Measurements from ENCODE around the gene NLGN2. TPM values are rescaled to one million over a fixed set of nuclear protein-coding genes. Genes with fewer than 3 reads are reported as not detected.

The NLGN2 gene
- polyA plus RNA-seq, 3 donors: 0.55 TPM; not detected in 2

DNA sequence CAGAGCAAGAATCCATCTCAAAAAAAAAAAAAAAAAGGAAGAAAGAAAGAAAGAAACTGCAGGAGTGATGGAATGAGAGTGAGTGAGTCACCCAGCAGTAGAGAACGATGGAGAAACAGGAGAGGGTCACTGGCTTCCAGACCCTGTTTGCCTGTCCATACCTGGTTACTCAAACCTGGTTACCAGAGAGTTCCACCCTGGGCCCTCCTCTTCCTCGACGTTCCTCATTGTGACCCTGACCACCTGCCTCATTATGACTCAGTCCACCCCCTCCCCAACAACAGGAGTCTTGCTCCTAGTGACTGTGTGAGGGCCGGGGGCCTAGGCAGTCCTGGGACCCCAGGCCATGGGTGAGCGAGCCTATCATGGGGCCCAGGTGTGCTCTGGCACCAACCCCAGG lies 20.9 kb downstream of the NLGN2 start, which contains the start of gene SPEM3:
Gene SPEM3, plus strand, starts transcription at position 301 of the 400 bp plus-strand sequence. Its CDS starts 46 bp downstream, at position 347.
- no peak within 1 kb of the TSS for H3K4me3 ChIP-seq (replicated peaks in 1 of 3; ENCODE audit: low read depth in 2 of 3, low read length in 3 of 3)
- Mint-ChIP-seq H3K27ac (peak within 1 kb of the TSS in 1 of 7 donors; percentile 31), H3K9me3 (no peaks in the 10 kb centered on the region), H3K4me3 (no peak within 1 kb of the TSS), H3K4me1 (no peaks in the 10 kb centered on the region), H3K36me3 (no peaks in the 10 kb centered on the region), H3K27me3 (ENCODE audit: low read depth in 3 of 3) (peaks cover 0 to 3% (median 2%) of the 10 kb centered on the region in 3 donors)
- intact Hi-C loops (cut with micrococcal nuclease): no loop called here
- no peaks in the 10 kb centered on the region for H3K36me3 ChIP-seq (replicated peaks in 1 of 2; ENCODE audit: control insufficient read depth in 1 of 2, insufficient read depth in 2 of 2, low read length in 2 of 2)
- H4K20me1 ChIP-seq (ENCODE audit: insufficient read depth, low read length): no peaks in the 10 kb centered on the region
- no peak within 1 kb of the TSS for H2AFZ ChIP-seq (ENCODE audit: insufficient read depth, low read depth, low read length, poor library complexity, severe bottlenecking)
- H3K4me1 ChIP-seq (ENCODE audit: control insufficient read depth in 1 of 2, insufficient read depth in 2 of 2, low read length in 2 of 2): no peaks in the 10 kb centered on the region
- no peak for DNase-seq
- WGBS (ENCODE audit: insufficient coverage): 84% methylated on average over 4 of the region's 5 CpGs
- no peak within 1 kb of the TSS for H3K27ac ChIP-seq (ENCODE audit: low read depth in 1 of 2, low read length in 2 of 2)
- no peaks in the 10 kb centered on the region for H3K9me3 ChIP-seq (replicated peaks in 1 of 2; ENCODE audit: control insufficient read depth in 1 of 2, insufficient read depth in 1 of 2, low read length in 2 of 2)
- no peaks in the 10 kb centered on the region for H3K79me2 ChIP-seq (ENCODE audit: insufficient read depth, low read length)
- TF ChIP-seq, protein P1, sequence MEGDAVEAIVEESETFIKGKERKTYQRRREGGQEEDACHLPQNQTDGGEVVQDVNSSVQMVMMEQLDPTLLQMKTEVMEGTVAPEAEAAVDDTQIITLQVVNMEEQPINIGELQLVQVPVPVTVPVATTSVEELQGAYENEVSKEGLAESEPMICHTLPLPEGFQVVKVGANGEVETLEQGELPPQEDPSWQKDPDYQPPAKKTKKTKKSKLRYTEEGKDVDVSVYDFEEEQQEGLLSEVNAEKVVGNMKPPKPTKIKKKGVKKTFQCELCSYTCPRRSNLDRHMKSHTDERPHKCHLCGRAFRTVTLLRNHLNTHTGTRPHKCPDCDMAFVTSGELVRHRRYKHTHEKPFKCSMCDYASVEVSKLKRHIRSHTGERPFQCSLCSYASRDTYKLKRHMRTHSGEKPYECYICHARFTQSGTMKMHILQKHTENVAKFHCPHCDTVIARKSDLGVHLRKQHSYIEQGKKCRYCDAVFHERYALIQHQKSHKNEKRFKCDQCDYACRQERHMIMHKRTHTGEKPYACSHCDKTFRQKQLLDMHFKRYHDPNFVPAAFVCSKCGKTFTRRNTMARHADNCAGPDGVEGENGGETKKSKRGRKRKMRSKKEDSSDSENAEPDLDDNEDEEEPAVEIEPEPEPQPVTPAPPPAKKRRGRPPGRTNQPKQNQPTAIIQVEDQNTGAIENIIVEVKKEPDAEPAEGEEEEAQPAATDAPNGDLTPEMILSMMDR (IDR thresholded peaks at IDR 0.05): no peak
- H3K4me2 ChIP-seq (replicated peaks; ENCODE audit: extremely low read depth, low read length, poor library complexity, severe bottlenecking): no peak within 1 kb of the TSS
- H3K27me3 ChIP-seq (ENCODE audit: control insufficient read depth in 2 of 2, insufficient read depth in 2 of 2, low read length in 2 of 2): no peaks in the 10 kb centered on the region
- no peak within 1 kb of the TSS for H3K9ac ChIP-seq (ENCODE audit: insufficient read depth, low read length, poor library complexity, severe bottlenecking)

DNA sequence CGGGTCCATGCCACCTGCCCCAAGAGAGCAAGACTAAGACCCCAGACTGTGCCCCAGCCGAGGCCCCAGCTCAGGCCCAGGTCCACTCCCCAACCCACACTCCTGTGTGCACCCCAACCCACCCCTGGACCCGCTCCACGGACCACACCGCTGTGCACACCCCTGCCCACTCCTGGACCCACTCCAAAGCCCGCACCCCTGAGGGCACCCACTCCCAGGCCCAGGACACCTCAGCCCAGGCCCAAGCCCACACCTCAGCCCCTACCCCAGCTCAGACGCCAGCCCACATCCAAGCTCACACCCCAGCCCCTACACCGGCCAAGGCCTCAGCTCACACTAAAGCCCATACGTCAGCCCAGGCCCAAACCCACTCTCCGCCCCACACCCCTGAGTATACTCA lies 22.1 kb downstream of the NLGN2 start:
- H3K4me3 ChIP-seq (replicated peaks in 1 of 3; ENCODE audit: low read depth in 2 of 3, low read length in 3 of 3): no peak overlapping the region
- H3K27ac Mint-ChIP-seq: no peak overlapping the region
- TF ChIP-seq, protein P1 (IDR thresholded peaks at IDR 0.05): no peak
- H3K36me3 ChIP-seq (replicated peaks in 1 of 2; ENCODE audit: control insufficient read depth in 1 of 2, insufficient read depth in 2 of 2, low read length in 2 of 2): no peaks in the 10 kb centered on the region
- no peak overlapping the region for H3K4me2 ChIP-seq (replicated peaks; ENCODE audit: extremely low read depth, low read length, poor library complexity, severe bottlenecking)
- H3K4me1 ChIP-seq (ENCODE audit: control insufficient read depth in 1 of 2, insufficient read depth in 2 of 2, low read length in 2 of 2): peaks cover 0 to 3% of the 10 kb centered on the region in 2 donors
- no peak overlapping the region for H3K4me3 Mint-ChIP-seq
- H3K4me1 Mint-ChIP-seq: peaks cover under 1% of the 10 kb centered on the region
- peaks cover 0 to 3% (median 0%) of the 10 kb centered on the region in 3 donors for H3K27me3 Mint-ChIP-seq (ENCODE audit: low read depth in 3 of 3)
- H3K36me3 Mint-ChIP-seq: no peaks in the 10 kb centered on the region
- WGBS (ENCODE audit: insufficient coverage): 96% methylated on average over 10 of the region's 10 CpGs
- intact Hi-C loops (cut with micrococcal nuclease): loop anchor here in 1 of 2 donors (5.0 to 10.0 kb wide), 3 partner anchors 42 to 255 kb away; partner anchors contain the start of genes SENP3, TP53 and WRAP53
- no peak overlapping the region for H3K9ac ChIP-seq (ENCODE audit: insufficient read depth, low read length, poor library complexity, severe bottlenecking)
- H3K79me2 ChIP-seq (ENCODE audit: insufficient read depth, low read length): no peaks in the 10 kb centered on the region
- H4K20me1 ChIP-seq (ENCODE audit: insufficient read depth, low read length): no peaks in the 10 kb centered on the region
- no peak overlapping the region for H2AFZ ChIP-seq (ENCODE audit: insufficient read depth, low read depth, low read length, poor library complexity, severe bottlenecking)
- DNase-seq: no peak
- H3K9me3 ChIP-seq (replicated peaks in 1 of 2; ENCODE audit: control insufficient read depth in 1 of 2, insufficient read depth in 1 of 2, low read length in 2 of 2): no peaks in the 10 kb centered on the region
- no peak overlapping the region for H3K27ac ChIP-seq (ENCODE audit: low read depth in 1 of 2, low read length in 2 of 2)
- no peaks in the 10 kb centered on the region for H3K27me3 ChIP-seq (ENCODE audit: control insufficient read depth in 2 of 2, insufficient read depth in 2 of 2, low read length in 2 of 2)
- H3K9me3 Mint-ChIP-seq: no peaks in the 10 kb centered on the region
